C4-2B (cell line): ENCODE data around the gene SLC39A11.

Source experiments
- ZFX ChIP-seq: fragments of 450-650 bp; IDR thresholded peaks from 2 replicates; pipeline ENCODE4 v1.6.1; 2017
- TF ChIP-seq, protein P1 (sequence below): fragments of 450-650 bp; conservative IDR thresholded peaks from 2 replicates; pipeline ENCODE4 v1.5.1; 2017; ENCODE audit warnings: mild to moderate bottlenecking

DNA sequence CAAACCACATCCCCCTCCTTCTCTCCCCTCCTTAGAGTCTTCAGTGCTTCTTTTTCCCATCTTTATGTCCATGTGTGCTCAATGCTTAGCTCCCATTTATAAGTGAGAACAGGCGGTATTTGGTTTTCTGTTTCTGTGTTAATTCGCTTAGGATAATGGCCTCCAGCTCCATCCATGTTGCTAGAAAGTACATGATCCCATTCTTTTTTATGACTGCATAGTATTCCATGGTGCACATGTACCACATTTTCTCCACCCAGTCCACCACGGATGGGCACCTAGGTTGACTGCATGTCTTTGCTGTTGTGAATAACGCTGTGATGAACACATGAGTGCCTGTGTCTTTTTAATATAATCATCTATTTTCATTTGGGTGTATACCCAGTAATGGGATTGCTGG is 44.3 kb downstream of the SLC39A11 start:
- TF ChIP-seq, protein P1, sequence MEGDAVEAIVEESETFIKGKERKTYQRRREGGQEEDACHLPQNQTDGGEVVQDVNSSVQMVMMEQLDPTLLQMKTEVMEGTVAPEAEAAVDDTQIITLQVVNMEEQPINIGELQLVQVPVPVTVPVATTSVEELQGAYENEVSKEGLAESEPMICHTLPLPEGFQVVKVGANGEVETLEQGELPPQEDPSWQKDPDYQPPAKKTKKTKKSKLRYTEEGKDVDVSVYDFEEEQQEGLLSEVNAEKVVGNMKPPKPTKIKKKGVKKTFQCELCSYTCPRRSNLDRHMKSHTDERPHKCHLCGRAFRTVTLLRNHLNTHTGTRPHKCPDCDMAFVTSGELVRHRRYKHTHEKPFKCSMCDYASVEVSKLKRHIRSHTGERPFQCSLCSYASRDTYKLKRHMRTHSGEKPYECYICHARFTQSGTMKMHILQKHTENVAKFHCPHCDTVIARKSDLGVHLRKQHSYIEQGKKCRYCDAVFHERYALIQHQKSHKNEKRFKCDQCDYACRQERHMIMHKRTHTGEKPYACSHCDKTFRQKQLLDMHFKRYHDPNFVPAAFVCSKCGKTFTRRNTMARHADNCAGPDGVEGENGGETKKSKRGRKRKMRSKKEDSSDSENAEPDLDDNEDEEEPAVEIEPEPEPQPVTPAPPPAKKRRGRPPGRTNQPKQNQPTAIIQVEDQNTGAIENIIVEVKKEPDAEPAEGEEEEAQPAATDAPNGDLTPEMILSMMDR, result no peak
- no peak for TF ChIP-seq ZFX
